Stimulated activated CD4-positive, alpha-beta T cell treated with anti-CD3 and anti-CD28 coated beads, Interleukin-1b, Interleukin-23, amount 100 ng/mL, for 24 hours (primary cell): Measurements from ENCODE around the gene SCN10A.

Source experiments
- DNase-seq, 4 experiments: peaks; one replicate each; pipeline ENCODE4 v3.0.0-alpha.2; 2020; ENCODE audit warnings: low read depth in 4 of 4, low spot score in 1 of 4

Gene SCN10A

DNA sequence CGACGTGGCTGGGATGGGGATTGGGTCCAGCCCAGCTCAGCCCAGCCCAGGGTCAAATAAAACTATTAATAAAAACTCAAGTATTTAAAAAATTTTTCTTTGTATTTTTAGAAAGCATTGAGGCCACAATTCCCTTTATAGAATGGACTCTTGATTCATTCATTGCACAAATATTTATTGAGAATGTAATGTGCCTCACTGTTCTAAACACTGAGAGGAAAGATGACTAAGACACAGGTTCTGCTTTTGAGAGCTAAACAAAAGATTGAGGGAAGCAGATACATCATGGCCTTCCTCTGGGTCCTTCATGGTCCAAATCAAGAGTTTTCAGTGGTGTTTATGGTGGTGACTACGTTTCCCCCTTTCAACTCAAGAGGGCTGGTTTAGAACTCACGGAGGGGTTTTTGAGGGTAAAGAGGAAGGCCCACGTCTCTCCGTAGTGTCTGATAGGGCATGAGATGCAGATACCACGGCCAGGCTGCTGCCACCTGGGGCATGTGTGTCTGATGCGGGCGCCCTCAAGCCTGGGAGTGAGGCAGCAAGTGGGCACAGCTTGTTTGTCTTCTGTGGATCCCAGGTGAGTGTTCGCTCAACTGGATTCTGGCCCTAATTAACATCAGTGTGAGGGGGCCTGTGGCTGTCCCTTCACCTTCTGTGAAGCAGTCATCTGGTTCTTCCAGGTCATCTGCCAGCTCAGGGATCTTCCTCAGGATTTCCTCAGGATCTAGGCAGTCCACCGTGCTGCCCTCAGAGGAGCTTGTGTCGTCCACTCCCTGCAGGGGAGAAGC is 93.0 kb downstream of the SCN10A start:
- no peak for DNase-seq

DNA sequence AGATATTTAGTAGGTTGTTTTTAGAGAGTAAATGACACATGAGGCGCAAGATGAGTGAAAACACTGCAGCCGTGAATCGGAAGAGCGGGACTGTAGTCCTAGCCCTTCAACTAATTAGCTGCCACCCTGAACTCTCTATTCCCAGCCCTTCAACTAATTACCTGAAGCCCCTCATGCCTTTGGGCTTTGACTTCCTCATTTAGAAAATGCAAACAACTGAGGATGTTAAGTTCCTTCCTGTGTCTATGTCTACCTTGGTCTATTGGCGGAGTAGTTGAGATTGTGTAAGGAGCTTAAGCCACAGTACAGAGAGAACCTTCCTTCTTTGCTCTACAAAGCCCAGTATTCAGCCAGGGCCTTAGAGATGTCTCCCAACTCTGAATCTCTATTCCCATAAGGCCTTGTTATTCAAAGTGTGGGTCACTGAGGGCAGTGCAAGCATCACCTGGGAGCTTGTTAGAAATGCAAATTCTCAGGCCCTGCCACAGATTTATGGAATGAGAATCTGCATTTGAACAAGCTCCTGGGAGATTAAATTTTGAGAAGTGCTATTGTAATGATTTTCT is 94.7 kb downstream of the SCN10A start:
- DNase-seq = no peak

DNA sequence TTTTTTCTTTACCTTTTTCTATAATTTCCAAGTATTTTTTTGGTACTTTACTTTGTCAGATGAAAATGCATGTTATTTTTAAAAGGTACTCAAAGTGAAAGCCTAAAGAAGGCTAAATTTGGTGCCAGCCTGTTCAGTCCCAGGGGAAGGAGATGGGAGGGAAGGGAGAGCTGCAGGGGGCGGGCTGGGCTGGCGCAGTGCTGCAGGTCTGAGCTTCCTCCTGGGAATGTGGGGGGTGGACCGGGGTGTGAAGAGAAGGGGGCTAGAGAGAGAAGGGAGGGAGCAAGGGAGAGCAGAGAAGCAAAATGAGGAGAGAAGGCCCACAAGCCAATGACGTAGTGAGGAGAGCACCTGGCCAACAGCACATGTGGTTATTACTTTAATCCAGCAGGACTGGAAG is 95.6 kb downstream of the SCN10A start:
- no peak for DNase-seq

DNA sequence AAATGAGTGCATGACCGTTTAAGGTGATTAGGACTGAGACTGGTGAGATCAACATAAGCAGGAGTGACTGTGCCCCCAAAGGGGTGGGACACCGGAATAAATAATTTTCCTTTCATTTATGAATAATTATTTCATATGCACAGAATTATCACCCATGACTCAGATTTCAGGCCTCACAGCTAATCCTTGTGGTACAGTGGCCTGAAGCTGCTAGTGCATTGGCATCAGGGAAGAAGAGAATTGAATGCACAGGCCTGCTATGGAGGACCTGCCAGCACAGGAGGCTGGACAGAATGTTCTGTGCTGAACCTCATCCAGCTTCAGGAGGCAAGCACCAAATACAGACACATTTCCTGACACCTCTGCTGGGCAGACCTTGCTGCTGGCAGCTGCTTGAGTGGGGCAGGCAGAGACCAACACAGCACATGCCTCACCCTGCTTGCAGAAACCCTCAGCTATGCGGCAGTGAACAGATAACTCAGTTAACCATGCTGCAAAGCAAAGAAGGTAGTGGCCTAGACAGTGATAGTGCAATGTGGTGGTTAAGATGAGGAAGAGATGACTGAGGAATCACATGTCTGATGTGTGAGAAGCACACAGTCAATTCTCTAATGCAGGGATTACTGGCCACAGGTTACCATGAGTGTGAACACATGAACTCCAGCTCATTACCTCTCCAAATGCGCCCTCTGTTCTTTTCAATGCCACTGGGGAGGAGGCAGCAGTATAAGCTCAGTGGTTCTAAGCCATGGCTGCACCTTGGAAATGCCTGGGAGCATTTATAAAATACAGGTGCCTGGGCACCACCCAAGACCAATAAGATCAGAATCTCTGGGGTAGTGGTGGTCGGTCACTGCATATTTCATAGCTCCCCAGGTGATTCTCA is 98.4 kb downstream of the SCN10A start:
- no peak for DNase-seq

DNA sequence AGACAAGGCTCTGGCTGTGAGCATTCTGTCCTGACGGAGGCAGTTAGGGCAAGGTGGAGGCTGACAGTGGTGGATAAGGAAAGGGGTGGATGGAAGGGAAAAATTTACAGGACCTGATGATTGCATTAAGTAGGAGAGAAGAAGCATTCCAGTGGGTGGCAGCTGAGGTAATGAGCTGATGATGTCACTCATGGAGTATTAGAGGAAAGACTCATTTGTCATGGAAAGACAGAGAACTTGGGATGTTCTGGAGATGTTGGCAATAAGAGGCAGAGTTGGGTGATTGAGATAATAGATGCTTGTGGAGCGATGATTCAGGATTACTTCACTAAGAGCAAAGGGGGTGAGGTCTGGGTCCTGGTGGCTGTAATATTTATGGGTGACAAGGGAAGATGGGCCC is 102.9 kb downstream of the SCN10A start:
- DNase-seq = no peak

DNA sequence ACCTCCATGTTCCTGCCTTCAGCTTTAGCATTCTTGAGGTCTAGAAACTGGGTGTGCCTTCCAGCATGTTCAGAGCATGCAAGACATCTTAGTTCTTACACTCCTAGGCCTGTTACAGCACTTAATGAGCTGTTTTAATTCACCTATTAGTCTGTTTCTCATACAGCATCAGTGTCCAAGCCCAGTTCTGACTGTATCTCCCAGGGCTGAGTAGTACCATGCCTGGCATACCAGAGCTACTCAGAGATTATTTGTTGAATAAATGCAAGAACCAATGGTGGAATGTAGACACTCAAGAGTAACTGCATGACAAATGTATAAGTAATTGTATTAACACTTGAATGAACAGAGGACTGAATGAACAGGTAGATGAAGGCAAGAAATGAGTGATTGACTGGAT is 104.7 kb downstream of the SCN10A start:
- no peak for DNase-seq

DNA sequence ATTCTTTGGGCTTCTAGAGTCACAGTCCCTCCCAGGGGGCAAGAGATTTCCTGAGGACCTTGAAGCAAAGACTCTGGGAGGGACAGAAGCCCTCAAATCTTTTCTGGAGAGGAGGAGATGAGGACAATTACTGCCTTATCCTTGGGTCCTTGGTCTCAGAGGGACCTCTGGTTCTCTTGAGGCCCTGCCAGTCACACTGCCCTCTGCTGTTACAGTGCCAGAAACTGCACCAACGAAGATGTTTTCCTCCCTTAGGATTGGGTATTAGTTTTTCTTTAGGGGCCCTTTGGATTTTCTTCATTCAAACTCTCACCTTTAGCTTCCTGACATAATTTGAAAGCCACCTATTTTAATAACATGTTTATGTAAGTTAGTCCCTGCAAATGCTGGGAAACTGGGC is 108.3 kb downstream of the SCN10A start:
- no peak for DNase-seq

DNA sequence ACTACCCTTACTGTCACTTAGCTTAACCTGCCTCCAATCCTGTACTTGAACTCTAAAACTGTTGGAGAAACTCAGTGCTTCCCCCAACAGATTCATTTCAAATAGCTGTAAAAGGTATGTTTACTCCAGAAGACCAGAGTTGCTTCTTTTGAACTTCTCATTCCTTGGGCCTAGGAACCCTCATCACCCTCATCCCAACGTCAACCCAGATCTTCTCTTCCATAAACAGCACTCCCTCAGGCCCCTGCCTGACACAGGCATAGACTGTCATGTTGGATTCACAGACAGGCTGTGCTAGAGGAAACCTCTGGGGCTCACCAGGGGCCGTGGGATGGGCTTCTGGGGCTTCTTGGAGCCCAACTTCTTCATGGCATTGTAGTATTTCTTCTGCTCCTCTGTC is 109.1 kb downstream of the SCN10A start:
- DNase-seq = no peak

DNA sequence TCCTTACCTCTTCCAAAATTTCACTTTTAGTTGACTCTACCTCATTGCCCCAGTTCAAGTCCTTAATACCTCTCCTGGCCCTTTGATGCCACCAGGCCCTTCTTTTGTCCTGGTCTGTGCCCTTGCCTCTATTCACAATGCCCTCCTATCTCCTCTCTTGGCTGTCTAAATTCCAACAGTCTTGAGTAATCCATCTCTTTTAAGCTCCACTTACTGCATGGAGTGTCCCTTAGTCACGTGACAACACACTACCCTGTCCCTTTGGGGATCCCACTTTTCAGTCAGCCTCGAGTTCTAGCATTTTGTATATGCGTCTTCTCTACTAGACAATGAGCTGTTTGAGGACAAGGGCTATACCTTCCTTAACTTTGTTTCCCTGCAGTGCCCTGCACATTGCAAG is 113.8 kb downstream of the SCN10A start:
- DNase-seq = no peak

DNA sequence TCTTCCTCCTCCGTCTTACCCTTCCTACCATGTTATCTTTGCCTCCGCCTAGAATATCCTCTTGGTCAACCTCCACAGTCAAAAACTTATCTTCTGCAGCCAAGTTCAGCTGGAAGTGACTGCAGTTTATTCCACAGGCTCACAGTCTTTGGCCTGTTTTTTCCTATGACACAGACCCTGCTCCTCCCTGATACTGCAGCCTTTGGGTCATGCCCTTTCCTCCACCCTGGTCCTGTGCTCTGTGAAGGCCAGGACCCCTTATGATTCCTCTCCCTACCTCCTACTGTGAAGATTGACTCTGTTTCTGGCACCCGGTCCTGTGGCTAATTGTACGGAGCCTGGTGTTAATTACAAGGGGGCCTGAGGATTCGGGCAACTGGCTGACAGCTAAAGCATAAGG is 117.3 kb downstream of the SCN10A start:
- no peak for DNase-seq

DNA sequence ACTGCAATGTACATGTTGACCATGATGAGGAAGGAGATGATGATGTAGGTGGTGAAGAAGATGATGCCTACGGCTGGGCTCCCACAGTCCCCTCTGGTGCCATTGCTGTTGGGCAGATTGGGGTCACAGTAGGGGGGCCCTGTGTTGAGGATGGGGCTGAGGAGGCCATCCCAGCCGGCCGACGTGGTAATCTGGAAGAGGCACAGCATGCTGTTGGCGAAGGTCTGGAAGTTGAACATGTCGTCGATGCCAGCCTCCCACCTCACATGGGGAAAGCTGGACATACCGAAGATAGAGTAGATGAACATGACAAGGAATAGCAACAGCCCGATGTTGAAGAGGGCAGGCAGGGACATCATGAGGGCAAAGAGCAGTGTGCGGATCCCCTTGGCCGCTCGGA is 118.0 kb downstream of the SCN10A start:
- DNase-seq = no peak

DNA sequence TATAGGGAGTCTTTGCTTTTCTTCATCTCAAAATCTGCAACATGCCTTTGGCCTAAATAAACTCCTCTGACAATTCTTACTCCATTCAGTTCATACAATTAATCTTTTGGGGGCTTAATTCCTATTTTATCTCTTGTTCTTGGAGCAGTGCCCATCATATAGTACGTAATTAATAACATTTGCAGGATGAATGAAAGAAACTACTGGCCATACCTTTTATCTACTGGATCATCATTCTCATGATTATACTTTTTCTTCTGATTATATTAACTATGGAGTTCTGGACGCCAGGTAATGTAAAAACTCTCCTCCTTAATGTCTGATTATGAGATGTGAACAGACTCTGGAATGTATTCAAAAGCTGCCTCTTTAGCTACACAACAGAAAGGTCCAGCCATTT is 120.0 kb downstream of the SCN10A start:
- DNase-seq = no peak

DNA sequence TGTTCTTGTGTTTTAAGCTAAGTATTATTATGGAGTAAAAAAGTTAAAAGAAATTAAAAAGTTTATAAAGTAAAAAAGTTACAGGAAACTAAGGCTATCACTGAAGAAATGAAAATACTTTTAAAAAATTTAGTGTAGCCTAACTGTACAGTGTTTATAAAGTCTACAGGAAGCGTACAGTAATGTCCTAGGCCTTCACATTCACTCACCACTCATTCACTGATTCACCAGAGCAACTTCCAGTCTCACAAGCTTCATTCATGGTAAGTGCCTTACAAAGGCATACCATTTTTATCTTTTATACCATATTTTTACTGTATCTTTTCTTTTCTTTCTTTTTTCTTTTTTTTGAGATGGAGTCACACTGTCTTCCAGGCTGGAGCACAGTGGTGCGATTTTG is 125.8 kb downstream of the SCN10A start:
- DNase-seq = no peak

DNA sequence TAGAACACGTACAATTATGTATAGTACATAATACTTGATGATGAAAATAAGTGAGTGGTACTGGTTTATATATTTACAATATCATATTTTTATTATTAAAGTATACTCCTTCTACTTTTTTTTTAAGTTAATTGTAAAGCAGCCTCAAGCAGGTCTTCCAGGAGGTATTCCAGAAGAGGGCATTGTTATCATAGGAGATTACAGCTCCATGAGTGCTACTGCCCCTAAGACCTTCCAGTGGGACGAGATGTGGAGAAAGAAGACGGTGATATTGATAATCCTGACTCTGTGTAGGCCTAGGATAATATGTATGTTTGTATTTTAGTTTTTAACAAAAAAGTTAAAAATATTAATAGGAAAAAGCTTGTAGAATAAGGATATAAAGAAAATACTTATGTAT is 126.2 kb downstream of the SCN10A start:
- no peak for DNase-seq

DNA sequence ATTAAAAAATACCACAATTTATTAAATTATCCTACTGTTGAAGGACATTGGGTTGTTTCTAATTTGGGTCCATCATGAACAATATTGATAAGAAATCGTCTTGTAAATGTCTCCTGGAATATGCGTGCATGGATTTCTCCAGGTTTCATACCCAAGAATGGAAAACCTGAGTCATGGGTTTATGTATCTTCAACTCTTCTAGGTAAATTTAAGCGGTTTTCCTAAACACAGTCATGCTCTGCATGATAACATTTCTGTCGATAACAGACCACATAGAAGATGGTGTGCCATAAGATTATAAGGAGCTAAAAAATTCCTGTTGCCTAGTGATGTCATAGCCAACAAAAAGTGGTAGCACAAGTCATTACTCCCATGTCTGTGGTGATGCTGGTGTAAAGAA is 126.7 kb downstream of the SCN10A start:
- DNase-seq = no peak

DNA sequence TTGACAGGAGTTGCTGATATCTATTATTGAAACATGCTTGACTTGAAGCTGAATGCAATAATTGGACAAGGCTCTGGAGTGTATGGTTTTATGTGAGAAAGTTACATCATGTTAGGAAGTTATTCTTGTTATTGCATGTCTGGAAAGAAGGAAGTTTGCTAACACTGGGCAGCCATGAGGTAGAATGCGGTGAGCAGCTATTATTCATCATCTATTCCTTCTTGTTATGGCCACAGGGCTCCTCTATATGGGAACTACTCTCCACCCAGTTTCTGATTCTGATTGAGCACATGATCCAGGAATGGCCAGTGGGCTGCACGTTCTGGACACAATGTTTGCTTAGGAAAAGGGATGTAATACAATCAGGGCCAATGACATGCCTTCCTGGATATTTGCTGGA is 128.7 kb downstream of the SCN10A start:
- DNase-seq = no peak

DNA sequence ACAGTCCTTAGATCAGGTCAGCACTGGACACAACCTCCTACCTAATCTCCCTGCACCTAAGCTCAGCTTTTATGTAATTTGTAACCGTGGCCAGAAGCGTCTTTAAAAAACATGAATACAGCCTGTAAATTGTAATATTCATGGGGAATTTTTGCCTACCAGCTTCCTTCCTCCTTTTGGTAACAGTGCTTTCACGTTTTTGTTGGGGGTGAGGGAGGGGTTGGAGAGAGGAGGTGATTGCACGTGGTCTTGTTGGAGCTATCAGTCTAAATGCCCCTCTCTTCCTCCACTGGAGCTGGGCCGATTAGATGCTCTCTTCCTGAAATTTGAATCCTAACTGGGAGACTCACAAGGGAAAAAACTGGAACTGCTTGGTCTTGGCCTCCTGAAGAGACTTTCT is 131.5 kb downstream of the SCN10A start:
- no peak for DNase-seq

DNA sequence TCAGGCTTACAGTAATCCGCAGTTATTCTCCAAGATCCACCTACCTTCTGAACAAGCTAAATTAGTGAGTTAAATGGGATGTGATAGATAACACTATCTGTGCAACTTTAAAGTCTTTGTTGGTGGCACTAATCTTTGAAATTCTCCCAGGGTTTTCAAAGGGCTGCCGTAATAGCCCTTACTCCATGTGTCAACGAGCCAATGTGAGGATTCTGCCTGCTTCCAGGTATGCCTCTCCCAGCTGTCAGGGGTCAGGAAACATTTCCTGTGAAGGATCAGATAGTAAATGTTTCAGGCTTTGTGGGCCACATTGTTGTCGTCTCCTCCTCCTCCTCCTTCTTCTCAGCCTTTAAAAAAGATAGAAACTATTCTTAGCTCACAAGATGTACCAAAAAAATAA is 146.3 kb downstream of the SCN10A start:
- DNase-seq = no peak

DNA sequence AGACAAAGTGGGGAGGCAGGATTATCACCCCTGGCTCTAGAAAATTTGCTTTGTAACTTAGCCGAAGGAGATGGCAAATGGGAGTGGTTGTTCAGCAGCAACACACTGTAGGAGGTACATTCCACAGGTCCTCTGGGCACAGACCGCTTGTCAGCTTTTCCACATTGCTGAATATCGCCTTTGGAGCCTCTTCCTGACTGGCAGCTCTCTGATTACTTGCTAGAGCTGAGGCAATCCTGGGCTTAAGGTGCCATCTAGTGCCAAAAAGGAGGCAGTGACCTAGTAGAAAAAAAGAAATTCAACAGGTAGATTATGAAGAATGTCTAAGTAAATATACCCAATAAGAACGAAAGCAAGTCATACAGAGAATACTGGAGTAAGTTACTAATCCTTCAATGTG is 153.5 kb downstream of the SCN10A start:
- no peak for DNase-seq

DNA sequence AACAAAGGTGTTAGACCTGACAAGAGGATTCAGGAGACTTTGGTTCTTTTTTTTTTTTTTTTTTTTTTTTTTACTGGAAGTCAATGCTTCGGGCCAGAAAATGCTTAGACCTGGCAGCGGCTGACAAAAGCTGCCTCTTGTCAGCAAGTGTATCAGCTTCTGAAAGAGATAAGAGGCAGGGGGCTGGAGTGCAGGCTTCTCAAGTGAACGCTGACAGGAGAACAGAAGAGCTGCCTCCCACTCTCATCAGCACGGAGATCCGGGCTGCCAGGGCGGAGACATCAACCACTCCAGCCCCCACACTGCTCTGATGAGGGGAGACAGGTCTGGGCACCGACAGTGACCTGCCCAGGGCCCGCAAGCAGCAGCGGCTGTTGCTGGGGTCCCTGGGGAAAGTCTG is 157.2 kb downstream of the SCN10A start:
- no peak for DNase-seq

DNA sequence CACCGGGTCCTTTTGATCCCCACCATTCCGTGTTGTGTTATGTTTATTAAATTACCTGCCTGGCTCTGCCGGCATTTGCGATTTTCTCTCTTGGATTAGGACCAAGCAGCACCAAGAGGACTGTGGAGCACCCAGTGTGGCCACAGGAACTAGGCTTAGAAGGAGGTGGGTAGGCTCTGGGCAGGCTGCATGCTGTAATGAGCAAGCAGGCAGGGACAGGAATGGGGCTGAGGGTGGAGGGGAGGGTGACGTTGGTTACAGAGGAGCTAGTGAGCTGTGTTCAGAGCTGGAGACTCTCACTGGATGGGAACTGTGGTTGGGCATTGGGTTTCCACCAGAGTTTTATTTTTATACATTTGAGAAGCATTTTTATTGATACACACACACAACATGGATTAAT is 158.6 kb downstream of the SCN10A start:
- no peak for DNase-seq

DNA sequence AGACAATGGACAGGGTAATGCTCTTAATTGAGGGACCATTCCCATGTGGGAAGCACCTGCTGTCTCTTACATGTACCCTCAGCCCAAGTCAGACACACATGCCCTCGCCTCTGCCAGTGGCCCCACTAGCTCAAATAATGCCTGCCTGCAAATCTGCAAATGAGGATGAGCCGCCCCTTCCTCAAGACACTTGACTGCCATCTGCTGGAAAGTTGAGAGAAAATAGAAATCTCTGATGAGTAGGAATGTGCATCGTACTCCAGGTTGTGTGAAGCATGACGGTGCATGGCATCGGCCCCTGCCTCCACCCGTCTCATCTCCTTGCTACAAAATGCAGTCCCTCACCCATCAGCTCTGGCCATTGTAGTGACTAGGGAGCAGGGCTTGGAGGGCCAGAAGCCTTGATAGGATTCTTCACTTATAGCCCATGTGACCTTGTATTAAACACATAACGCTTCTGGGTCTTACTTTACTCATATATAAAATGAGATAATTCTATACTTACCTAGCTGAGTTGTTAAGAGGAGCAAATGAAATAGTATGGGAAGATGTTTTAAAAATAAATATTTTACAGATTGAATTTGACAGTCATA is 160.2 kb downstream of the SCN10A start:
- no peak for DNase-seq
